Measurements from ENCODE around the gene HNRNPH1. TPM values are rescaled to one million over a fixed set of nuclear protein-coding genes. Genes with fewer than 3 reads are reported as not detected.

The HNRNPH1 gene
- total RNA-seq, 1 experiment from 2014 or later: 587 TPM

DNA sequence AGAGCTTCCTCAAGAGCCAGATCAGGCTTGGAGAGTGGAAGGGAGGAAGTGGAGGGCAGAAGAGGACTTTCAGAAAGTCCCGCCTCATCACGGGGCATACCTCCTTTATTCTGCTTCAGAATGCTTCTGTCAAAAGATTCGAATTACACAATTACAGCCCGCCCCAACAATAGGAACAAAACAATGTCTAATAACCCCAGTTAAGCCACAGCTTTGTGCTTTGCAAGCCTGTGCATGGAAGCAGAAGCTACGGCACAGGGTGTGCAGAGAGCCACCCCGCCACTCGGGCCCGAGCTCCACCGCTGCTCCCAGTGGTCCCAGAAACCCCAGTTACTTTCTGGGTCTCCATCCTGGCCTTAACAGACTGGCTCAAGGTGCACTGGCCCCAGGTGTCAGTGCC, 23.5 kb downstream of the HNRNPH1 start:
- no peaks in the 10 kb centered on the region for H3K27me3 ChIP-seq (ENCODE audit: control insufficient read depth, insufficient read depth, low read length)
- no TSS peak for BruUV-seq (replicated peaks)
- in situ Hi-C loops (cut with HindIII; ENCODE audit: low pct_unique_long_range_greater_than_20kb, low sequenced_read_pairs) (no loop called here), intact Hi-C loops (cut with micrococcal nuclease; ENCODE audit: unreplicated experiment) (no loop called here)
- ChIA-PET CTCF (interaction anchor here (0.6 kb wide), 1 partner anchor 25 kb away, joined by 7 read pairs; no protein-coding TSS in a partner anchor), POLR2A (interaction anchor here (0.6 kb wide), 1 partner anchor 869 kb away, joined by 3 read pairs; the partner anchor contains the start of gene ZNF354A)
- no peaks in the 10 kb centered on the region for H3K4me1 ChIP-seq (ENCODE audit: control insufficient read depth, insufficient read depth, low read length)
- DNase-seq (ENCODE audit: low read depth, low spot score): no peak
- peaks cover 6% of the 10 kb centered on the region for H3K36me3 ChIP-seq (ENCODE audit: control insufficient read depth, insufficient read depth, low read length)
- no peak overlapping the region for H3K4me3 ChIP-seq (ENCODE audit: low read depth in 2 of 2, low read length in 2 of 2)
- ATAC-seq: no peak
- H3K27ac ChIP-seq (ENCODE audit: low read length): no peak overlapping the region
- no peak for TF ChIP-seq SIN3A (IDR thresholded peaks at IDR 0.05; ENCODE audit: borderline replicate concordance, insufficient read depth, low read depth, low read length)
- TF ChIP-seq, protein P1, sequence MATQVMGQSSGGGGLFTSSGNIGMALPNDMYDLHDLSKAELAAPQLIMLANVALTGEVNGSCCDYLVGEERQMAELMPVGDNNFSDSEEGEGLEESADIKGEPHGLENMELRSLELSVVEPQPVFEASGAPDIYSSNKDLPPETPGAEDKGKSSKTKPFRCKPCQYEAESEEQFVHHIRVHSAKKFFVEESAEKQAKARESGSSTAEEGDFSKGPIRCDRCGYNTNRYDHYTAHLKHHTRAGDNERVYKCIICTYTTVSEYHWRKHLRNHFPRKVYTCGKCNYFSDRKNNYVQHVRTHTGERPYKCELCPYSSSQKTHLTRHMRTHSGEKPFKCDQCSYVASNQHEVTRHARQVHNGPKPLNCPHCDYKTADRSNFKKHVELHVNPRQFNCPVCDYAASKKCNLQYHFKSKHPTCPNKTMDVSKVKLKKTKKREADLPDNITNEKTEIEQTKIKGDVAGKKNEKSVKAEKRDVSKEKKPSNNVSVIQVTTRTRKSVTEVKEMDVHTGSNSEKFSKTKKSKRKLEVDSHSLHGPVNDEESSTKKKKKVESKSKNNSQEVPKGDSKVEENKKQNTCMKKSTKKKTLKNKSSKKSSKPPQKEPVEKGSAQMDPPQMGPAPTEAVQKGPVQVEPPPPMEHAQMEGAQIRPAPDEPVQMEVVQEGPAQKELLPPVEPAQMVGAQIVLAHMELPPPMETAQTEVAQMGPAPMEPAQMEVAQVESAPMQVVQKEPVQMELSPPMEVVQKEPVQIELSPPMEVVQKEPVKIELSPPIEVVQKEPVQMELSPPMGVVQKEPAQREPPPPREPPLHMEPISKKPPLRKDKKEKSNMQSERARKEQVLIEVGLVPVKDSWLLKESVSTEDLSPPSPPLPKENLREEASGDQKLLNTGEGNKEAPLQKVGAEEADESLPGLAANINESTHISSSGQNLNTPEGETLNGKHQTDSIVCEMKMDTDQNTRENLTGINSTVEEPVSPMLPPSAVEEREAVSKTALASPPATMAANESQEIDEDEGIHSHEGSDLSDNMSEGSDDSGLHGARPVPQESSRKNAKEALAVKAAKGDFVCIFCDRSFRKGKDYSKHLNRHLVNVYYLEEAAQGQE (IDR thresholded peaks at IDR 0.05; ENCODE audit: insufficient read depth in 1 of 2, low read depth in 2 of 2, low read length in 1 of 2): no peak
- TF ChIP-seq, protein P2, sequence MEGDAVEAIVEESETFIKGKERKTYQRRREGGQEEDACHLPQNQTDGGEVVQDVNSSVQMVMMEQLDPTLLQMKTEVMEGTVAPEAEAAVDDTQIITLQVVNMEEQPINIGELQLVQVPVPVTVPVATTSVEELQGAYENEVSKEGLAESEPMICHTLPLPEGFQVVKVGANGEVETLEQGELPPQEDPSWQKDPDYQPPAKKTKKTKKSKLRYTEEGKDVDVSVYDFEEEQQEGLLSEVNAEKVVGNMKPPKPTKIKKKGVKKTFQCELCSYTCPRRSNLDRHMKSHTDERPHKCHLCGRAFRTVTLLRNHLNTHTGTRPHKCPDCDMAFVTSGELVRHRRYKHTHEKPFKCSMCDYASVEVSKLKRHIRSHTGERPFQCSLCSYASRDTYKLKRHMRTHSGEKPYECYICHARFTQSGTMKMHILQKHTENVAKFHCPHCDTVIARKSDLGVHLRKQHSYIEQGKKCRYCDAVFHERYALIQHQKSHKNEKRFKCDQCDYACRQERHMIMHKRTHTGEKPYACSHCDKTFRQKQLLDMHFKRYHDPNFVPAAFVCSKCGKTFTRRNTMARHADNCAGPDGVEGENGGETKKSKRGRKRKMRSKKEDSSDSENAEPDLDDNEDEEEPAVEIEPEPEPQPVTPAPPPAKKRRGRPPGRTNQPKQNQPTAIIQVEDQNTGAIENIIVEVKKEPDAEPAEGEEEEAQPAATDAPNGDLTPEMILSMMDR (IDR thresholded peaks at IDR 0.05): no peak
- no peak for TF ChIP-seq TCF7L2 (IDR thresholded peaks at IDR 0.05; ENCODE audit: low read depth, low read length)
- no peak; the same call in 1 of the 2 replicates for TF ChIP-seq POLR2AphosphoS5 (IDR thresholded peaks at IDR 0.05; ENCODE audit: low read depth, low read length)
- no peaks in the 10 kb centered on the region for H3K9me3 ChIP-seq (ENCODE audit: control insufficient read depth, insufficient read depth, low read depth, low read length)

DNA sequence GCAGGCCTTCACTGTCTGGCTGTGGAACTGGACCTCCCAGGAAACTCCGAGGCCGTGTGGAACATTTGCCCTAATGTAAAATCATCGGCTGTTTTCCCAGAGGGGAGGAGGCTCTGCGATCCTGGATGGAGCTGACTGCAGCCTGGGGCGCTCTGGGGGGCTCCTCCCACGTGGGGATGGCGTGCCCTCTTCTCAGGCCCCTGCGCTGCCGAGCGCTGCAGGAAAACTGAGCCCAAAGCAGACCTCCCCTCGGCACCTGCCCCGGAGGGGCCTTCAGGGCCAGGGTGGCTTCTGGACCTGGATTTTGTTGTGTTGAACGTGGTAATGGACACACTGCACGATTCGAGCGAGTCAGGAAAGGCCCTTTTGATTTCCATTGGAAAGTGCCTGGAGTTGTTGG, 23.9 kb downstream of the HNRNPH1 start:
- no TSS peak for BruUV-seq (replicated peaks)
- H3K9me3 ChIP-seq (ENCODE audit: control insufficient read depth, insufficient read depth, low read depth, low read length): no peaks in the 10 kb centered on the region
- in situ Hi-C loops (cut with HindIII; ENCODE audit: low pct_unique_long_range_greater_than_20kb, low sequenced_read_pairs): no loop called here
- POLR2A ChIA-PET: interaction anchor here (0.6 kb wide), 1 partner anchor 869 kb away, joined by 3 read pairs; the partner anchor contains the start of gene ZNF354A
- H3K27me3 ChIP-seq (ENCODE audit: control insufficient read depth, insufficient read depth, low read length): no peaks in the 10 kb centered on the region
- H3K4me1 ChIP-seq (ENCODE audit: control insufficient read depth, insufficient read depth, low read length): no peaks in the 10 kb centered on the region
- DNase-seq (ENCODE audit: low read depth, low spot score) (no peak), ATAC-seq (no peak)
- peaks cover 6% of the 10 kb centered on the region for H3K36me3 ChIP-seq (ENCODE audit: control insufficient read depth, insufficient read depth, low read length)
- TF ChIP-seq, protein P1 (IDR thresholded peaks at IDR 0.05; ENCODE audit: insufficient read depth in 1 of 2, low read depth in 2 of 2, low read length in 1 of 2): no peak
- TF ChIP-seq SIN3A (IDR thresholded peaks at IDR 0.05; ENCODE audit: borderline replicate concordance, insufficient read depth, low read depth, low read length) (no peak), POLR2AphosphoS5 (IDR thresholded peaks at IDR 0.05; ENCODE audit: low read depth, low read length) (no peak), TCF7L2 (IDR thresholded peaks at IDR 0.05; ENCODE audit: low read depth, low read length) (no peak)
- TF ChIP-seq, protein P2 (IDR thresholded peaks at IDR 0.05): no peak
- no peak overlapping the region for H3K4me3 ChIP-seq (ENCODE audit: low read depth in 2 of 2, low read length in 2 of 2)
- CTCF ChIA-PET: no interaction called here
- H3K27ac ChIP-seq (ENCODE audit: low read length): no peak overlapping the region
- intact Hi-C loops (cut with micrococcal nuclease; ENCODE audit: unreplicated experiment): no loop called here
